HL-60 (cell line): ENCODE measurements around the gene GPRC5B.

ENCODE experiments used
- DNase-seq, 2 experiments: peaks; one replicate each; pipeline ENCODE4 v3.0.0-alpha.2; 2010 to 2020; ENCODE audit warnings: low read depth in 1 of 2, low spot score in 1 of 2
- H3K27ac ChIP-seq: fragments of 250-450 bp; sonication (Bioruptor Pico); replicated peaks from 2 replicates; pipeline ENCODE4 v1.5.1; 2020; ENCODE audit warnings: mild to moderate bottlenecking, moderate library complexity
- H3K27me3 ChIP-seq: fragments of 250-450 bp; sonication (Bioruptor Pico); 2 replicates; pipeline ENCODE4 v1.5.1; 2021; ENCODE audit warnings: mild to moderate bottlenecking, moderate library complexity; ENCODE audit not compliant: insufficient read depth, poor library complexity, severe bottlenecking
- H3K4me3 ChIP-seq: replicated peaks from 2 replicates; pipeline ENCODE4 v1.5.1; 2011; ENCODE audit warnings: mild to moderate bottlenecking, control low read depth, low read length; ENCODE audit not compliant: insufficient read depth
- CTCF ChIP-seq: IDR thresholded peaks from one replicate; pipeline ENCODE4 v1.5.1; 2011; ENCODE audit warnings: low read length, control low read depth, inconsistent platforms; ENCODE audit not compliant: insufficient read depth
- GABPA ChIP-seq: IDR thresholded peaks from 2 replicates; pipeline ENCODE4 v1.6.1; 2012; ENCODE audit warnings: low read depth
- POLR2AphosphoS5 ChIP-seq: IDR thresholded peaks from 2 replicates; pipeline ENCODE4 v1.6.1; 2012; ENCODE audit warnings: low read depth
- REST ChIP-seq: IDR thresholded peaks from 2 replicates; pipeline ENCODE4 v1.6.1; 2012; ENCODE audit warnings: low read depth; ENCODE audit not compliant: insufficient replicate concordance
- SPI1 ChIP-seq: IDR thresholded peaks from 2 replicates; pipeline ENCODE4 v1.6.1; 2012; ENCODE audit warnings: low read depth, mild to moderate bottlenecking, borderline replicate concordance

GPRC5B gene

GRCh38 chr16:19912455-19913339 is 28.0 kb upstream of the GPRC5B start:
- DNase-seq, result no peak
- no peak overlapping the region for H3K27ac ChIP-seq
- no peaks in the 10 kb centered on the region for H3K27me3 ChIP-seq
- TF ChIP-seq SPI1, result no peak
- TF ChIP-seq REST, result no peak
- no peak for TF ChIP-seq CTCF
- TF ChIP-seq POLR2AphosphoS5, result no peak
- no peak for TF ChIP-seq GABPA
- H3K4me3 ChIP-seq, result no peak overlapping the region

- no peak for DNase-seq
- H3K27ac ChIP-seq, result no peak overlapping the region
These were observed 27.3 kb upstream of the GPRC5B start for GRCh38 chr16:19911747-19912454.

More at GRCh38 chr16:19911747-19912454, 27.3 kb upstream of the GPRC5B start:
- Histone ChIP-seq H3K4me3 (no peak overlapping the region), H3K27me3 (no peaks in the 10 kb centered on the region)
- no peak for TF ChIP-seq POLR2AphosphoS5
- TF ChIP-seq CTCF, result no peak
- TF ChIP-seq REST, result no peak
- TF ChIP-seq SPI1, result no peak
- no peak for TF ChIP-seq GABPA
